PC-9 (cell line): ENCODE measurements around the gene LARGE2.

Experiments used
- CTCF ChIP-seq: fragments of 200-600 bp; sonication (generic); conservative IDR thresholded peaks from 2 replicates; pipeline ENCODE4 v1.6.1; 2017; ENCODE audit warnings: mixed run types, antibody characterized with exemption, mild to moderate bottlenecking, moderate library complexity
- EZH2 ChIP-seq: fragments of 200-600 bp; sonication (generic); IDR thresholded peaks from 2 replicates; pipeline ENCODE4 v1.8.0; 2017; ENCODE audit warnings: antibody characterized with exemption, low read depth

- no peak for TF ChIP-seq CTCF
- no peak for TF ChIP-seq EZH2
Measured at GRCh38 chr11:45899086-45899447, 23.4 kb upstream of the LARGE2 start.
